Lower leg skin (tissue), 3 donors: Measurements from ENCODE around the gene MT1X.

ENCODE experiments used
- CTCF ChIP-seq, 3 donors: fragments of 450-650 bp; IDR thresholded peaks; one replicate each; pipeline ENCODE4 v1.5.1; 2016; ENCODE audit warnings: antibody characterized with exemption in 3 of 3, mild to moderate bottlenecking in 3 of 3, moderate library complexity in 2 of 3
- POLR2A ChIP-seq, 2 donors: fragments of 450-650 bp; IDR thresholded peaks; one replicate each; pipeline ENCODE4 v1.6.1; 2016 to 2017; ENCODE audit warnings: antibody characterized with exemption in 2 of 2, mild to moderate bottlenecking in 1 of 2, moderate library complexity in 1 of 2

- TF ChIP-seq CTCF (IDR thresholded peaks at IDR 0.05) = no peak
- TF ChIP-seq POLR2A (IDR thresholded peaks at IDR 0.05) = no peak
Measured at GRCh38 chr16:56716761-56717160, 34.5 kb downstream of the MT1X start.
